Embryonic facial prominence (tissue), 1 donor: ENCODE results near the gene ACTL10.

Source experiments
- DNase-seq: peaks from one replicate; pipeline ENCODE4 v3.0.0-alpha.2; 2016; ENCODE audit errors: extremely low spot score

The ACTL10 gene

DNA sequence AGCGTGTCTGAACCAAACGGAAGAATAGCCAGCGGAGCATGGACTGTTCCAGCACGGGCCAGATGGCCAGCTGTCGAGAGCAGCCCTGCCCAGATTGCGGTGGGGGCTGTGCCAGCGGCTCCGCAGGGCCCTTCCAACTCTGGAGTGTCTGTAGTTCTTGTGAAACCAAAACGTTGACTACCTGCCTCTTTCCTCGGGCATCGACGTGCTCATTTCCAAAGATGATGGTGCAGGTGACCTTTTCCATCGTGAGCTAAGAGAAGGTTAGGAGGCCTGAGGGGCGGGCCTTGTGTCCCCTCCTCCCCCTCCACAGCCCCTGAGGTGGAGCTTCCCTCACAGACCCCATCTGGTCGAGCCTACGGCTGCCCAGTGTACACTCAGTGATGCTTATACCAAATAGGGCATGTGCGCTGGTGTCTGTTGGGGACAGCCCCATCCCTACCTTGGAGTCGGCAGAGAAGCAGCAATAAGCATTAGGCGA lies 17.5 kb upstream of the ACTL10 start:
- no peak for DNase-seq

- DNase-seq: no peak
Measured at GRCh38 chr20:33650111-33650752, 16.5 kb upstream of the ACTL10 start.

DNA sequence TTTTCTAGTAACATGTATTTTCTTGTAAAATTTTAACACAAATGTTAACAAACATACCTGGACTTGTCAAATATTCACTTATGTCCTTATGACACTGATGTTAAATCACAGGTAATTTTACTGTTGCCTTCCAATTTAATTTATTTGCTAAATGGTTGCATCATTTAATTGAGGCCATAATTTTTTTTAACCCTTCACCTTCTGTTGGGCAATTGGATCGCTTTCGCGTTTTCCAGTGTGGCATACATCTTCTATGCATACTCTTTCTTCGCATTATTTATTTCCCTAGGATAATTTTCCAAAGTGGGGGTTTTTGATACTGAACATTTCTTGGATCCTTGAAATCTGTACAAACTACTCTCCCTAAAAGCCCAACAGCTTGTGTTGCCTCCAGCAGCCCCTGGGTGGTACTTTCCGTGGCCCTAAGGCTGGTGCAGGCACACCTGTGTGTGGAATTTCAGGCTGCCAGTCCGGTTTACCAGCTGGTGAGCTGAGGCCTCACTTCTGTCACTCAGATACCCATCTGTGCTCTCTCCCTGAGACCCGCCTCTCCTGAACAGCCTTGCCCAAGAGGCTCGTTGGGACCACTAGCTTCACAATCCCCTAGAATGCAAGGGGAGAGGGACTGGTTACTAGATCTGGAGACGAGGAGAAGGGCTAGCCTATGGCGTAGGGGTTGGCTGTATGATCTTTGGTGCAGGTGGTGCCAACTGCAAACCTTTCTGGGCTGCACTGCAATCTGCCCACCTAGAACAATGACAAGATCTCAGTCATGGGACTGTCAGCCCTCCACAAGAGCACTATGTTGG lies 15.8 kb upstream of the ACTL10 start:
- DNase-seq: no peak

GRCh38 chr20:33651562-33652048 lies 15.1 kb upstream of the ACTL10 start:
- no peak for DNase-seq

- DNase-seq: no peak
Measured at GRCh38 chr20:33653218-33653899, 13.4 kb upstream of the ACTL10 start.

- no peak for DNase-seq
Measured at GRCh38 chr20:33653900-33654596, 12.7 kb upstream of the ACTL10 start.

- DNase-seq: no peak
Measured at GRCh38 chr20:33654680-33655161, 12.0 kb upstream of the ACTL10 start.

- no peak for DNase-seq
Measured at GRCh38 chr20:33655164-33655563, 11.6 kb upstream of the ACTL10 start.

- DNase-seq: no peak
Measured at GRCh38 chr20:33656010-33656782, 10.5 kb upstream of the ACTL10 start.

GRCh38 chr20:33656783-33657703 lies 9.7 kb upstream of the ACTL10 start:
- no peak for DNase-seq

GRCh38 chr20:33657704-33658095 lies 9.0 kb upstream of the ACTL10 start:
- DNase-seq: no peak

DNA sequence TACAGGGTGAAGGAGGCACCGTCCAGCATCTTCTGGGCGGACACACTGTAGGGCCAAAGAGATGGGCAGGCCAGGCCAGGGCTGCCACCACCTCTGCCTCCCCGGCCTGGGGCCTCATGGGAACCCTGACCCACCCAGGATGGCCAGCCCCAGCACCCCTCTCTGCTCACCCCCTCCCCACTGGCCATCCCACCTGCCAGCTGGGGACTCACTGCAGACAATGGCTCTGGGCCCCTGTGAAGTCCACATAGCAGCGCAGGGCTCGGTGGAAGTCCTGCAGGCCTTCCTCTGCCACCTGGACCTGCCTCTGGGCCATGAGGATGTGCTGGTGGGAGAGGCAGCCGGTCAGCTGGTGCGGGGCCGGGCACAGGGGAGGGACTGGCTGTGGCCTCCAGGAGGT lies 8.2 kb upstream of the ACTL10 start:
- no peak for DNase-seq

- DNase-seq: no peak
Measured at GRCh38 chr20:33658929-33659328, 7.8 kb upstream of the ACTL10 start.

DNA sequence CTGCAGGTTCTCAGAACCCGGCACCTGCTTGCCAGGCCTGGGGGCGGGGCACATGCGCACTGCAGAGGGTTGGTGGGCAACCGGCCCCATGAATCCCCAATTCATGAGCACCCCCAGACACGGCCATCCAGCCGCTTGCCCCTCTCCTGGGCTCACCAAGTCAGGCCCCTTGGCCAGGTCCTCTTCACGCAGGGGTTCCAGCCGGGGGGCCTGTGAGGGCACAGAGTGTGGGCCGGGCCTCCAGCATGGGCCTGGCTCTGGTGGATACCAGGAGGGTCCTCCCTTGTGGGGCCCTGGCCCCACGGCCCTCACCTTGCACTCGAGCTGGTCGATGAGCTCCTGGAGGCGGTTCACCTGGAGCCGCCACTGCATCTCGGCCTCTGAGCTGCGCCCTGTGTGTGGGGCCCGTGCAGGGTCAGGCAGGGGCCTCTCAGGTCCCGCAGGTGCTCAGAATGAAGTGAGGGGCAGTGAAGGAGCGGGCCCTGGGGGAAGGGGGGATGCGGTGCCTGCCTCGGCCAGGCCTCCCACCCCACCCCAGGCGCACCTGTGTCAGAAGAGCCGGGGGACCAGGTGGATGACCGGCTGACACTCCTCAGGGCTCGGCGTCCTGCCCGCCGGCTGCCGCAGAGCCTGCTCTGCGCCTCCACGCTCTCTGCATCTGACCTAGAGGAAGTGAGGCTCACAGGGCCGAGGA lies 7.3 kb upstream of the ACTL10 start:
- no peak for DNase-seq

GRCh38 chr20:33660035-33660684 lies 6.6 kb upstream of the ACTL10 start:
- no peak for DNase-seq

GRCh38 chr20:33660685-33661058 lies 6.1 kb upstream of the ACTL10 start:
- no peak for DNase-seq

DNA sequence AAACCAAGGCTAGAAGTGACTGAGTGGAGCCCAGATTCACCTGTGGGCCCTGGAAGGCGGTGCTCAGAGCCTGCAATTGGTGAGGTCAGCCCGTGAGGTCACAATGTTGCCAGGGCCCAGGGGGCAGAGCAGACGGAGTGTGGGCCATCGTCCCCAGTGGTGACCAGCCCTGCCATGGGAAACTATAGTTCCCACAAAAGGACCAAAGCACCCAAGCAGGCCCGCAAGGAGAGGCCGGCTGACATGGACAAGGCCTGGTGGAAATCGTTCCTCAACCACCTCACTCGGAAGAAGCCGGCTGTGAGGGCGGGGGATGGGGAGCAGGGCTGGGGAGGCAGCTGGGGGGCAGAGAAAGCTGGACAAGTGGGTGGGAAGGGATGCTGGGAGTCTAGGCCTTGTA lies 4.6 kb upstream of the ACTL10 start, which contains the start of gene C20orf144:
C20orf144 (plus strand) TSS at position 156 of the 400 bp plus-strand sequence; CDS start at position 175, 19 bp downstream.
- no peak for DNase-seq
